NCI-H187 treated with DMSO at 0.1 percent for 48 hours (cell line): ENCODE results near the gene SLC26A6.

Experiments
- DNase-seq: peaks from one replicate; lab custom pipeline; 2025; lab: John Stamatoyannopoulos, UW

Gene SLC26A6, protein sequence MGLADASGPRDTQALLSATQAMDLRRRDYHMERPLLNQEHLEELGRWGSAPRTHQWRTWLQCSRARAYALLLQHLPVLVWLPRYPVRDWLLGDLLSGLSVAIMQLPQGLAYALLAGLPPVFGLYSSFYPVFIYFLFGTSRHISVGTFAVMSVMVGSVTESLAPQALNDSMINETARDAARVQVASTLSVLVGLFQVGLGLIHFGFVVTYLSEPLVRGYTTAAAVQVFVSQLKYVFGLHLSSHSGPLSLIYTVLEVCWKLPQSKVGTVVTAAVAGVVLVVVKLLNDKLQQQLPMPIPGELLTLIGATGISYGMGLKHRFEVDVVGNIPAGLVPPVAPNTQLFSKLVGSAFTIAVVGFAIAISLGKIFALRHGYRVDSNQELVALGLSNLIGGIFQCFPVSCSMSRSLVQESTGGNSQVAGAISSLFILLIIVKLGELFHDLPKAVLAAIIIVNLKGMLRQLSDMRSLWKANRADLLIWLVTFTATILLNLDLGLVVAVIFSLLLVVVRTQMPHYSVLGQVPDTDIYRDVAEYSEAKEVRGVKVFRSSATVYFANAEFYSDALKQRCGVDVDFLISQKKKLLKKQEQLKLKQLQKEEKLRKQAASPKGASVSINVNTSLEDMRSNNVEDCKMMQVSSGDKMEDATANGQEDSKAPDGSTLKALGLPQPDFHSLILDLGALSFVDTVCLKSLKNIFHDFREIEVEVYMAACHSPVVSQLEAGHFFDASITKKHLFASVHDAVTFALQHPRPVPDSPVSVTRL

DNA sequence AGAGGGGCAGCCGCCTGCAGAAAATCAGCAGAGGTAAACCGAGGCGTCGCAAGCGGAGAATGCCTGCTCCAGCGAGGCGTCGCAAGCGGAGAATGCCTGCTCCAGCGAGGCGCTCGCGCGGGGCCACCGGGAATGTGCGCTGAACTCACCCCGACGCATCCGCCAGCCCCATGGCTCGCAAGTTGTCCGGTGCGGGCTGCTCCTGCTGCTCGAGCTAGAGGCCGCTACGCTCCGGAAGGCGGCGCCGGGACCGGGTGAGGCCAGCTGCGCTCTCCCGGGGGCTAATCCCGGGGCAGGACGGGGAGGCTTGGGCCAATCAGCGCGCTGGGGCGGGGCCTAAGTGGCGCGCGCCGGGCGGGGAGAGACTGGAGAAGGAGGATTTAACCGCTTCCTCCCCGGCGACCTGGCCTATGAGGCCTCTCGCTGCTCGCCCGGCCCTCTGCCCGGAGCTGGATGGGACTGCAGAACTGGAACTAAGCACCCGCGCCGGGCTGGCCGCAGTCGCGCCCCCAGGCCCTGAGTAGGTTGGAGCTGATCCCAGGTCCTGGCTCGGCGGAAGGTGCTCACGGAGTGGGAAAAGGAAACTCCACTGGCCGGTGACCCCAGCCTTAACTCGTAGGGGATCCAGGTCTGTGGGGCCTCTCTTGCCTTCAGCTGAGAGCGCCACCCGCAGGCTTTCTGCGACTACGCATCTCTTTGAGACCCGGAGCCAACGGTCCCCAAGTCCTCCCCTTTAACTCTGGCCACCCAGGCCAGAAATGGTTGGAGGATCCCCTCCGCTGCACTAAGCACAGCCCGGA is at the start of gene SLC26A6:
Gene SLC26A6, minus strand, starts transcription at position 240 of the 800 bp plus-strand sequence. Its CDS starts 68 bp downstream, at position 172.
- DNase-seq = peak; percentile 11

DNA sequence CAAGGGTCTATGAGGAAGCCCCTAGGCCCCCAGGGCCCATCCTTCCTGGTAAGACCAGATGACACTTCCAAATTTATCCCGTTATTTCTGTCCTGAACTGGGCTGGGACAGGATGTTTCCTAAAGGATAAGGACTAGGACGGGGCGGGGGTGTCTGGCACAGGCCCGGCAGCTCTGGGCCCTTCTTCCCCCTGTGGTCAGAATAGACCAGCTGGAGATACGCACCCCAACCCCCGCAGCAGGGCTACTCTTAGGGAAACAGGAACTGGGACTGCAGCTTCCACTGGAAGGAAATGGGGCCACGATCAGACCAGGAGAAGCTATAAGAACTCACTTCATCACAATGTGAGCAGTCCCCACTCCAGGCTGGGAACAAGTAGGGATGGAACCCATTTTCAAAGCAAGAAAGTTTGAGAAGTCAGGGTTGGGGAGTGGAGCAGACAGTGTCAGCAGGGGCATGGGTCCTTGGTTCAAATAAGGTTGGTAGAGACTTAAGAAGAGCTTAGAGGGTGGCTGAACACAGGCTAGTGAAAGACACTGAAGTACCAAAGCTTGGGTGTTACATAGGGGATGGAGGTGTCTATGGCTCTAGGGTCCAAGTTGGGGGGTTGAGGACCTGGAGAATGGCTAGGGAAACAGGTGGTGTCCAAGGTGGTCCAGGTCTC is 49.4 kb upstream of the SLC26A6 start:
- no peak for DNase-seq

DNA sequence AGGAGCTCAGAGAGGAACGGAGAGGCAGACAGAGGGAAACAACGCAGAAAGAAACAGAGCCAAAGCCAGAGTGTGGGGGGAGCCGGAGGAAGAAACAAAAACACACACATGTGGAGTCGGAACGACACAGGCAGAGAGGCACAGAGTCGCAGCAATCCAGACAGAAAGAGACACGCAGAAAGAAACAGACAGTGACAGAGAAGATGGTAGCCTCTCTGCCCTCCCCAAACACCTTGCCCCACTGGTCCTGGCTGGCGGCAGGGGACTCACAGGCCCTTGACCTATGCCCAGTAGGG is 48.7 kb upstream of the SLC26A6 start:
- DNase-seq = no peak

DNA sequence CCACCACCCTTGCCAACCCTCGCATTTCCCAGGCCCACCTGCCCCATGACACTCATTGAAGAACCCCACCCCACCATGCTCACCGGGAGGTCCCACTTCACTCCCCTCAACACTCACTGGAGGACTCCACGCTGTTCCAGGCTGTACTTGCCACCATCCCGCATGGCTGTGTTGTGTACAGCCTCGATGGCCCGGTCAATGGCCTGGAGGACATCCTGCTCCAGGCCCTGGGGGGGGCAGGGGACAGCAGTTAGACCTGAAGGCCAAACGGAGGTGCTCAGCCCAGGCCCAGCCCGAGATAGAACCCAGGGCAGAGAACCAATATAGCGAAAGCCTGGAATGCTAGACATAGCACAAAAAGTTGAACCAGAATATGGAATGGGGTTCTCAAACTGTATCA is 47.5 kb upstream of the SLC26A6 start:
- DNase-seq = no peak

DNA sequence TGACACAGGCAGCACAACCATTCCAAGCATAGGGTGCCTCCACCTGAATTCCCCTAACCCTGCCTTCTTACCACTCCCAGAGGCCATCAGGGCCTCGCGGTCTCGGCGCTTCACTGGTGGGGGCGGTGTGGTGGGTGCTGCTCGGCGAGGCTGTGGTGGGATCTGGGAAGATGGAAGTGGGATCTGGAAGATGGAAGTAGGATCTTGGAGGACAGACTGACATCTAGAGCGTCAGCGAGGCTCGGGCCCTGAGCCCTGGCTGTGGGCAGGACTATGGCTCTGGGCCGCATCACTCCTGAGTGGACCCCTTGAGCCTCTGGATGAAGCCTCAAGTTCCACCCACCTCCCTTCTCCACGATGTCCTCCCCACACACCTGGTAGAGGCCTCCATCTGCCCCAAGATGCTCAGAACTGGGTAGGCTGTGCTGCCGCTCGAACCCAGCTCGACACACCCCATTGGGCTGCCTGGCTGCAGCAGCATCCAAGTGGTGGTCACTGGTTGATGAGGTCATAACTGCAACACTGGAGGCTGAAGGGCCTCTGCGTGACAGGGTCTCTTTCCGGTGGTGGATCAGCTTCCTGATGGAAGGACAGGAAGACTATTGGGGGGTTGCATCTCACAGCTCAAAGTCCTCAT is 46.8 kb upstream of the SLC26A6 start:
- DNase-seq = no peak

DNA sequence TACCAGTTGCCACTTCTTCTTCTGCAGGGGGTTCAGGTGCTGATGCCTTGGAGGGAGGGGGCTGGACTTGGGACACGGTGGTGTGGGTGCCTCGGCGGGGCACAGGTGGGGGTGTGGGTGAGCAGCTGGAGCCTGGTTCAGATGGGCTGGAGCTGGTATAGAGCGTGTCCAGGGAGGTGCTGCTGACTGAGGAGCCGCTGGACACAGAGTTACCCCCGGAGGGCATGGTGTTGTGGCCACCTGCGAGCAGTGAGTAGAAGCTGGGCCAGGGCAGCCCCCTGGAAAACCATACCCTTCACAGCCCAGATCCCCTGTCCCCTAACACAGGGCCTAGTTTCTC is 46.2 kb upstream of the SLC26A6 start:
- no peak for DNase-seq

DNA sequence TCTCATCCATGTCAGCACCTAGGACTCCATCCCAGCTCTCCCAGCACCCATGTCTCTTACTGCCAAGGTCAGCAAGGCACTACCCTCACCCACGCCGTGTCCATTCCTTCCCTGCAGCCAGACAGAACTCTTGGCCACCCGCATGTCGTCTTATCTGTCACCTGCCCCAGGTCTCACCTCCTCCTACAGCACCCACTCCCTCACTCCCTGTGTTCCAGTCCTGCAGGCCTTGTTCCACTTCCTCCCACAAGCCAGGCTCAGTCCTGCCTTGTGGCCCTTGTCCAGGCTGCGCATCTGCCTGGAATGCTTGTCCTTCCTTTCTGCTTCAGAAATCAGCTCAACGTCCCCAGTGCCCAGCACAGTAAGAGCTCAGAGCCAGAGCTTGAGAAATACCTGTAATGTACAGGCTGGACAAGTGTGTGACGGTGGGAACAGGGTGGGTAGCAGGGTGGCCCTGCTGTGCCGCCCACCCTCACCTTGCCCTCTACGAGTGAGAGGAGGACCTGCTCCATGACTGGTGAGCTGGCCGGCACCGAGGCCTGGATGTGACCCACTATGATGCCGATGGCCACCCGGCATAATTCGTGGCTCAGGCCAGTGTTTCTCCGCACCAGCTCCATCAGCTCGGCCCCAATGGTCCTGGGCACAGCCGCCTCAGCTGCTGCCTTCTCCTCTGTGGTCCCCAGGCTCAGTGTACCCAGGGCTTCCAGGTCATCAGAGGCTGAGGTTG is 45.7 kb upstream of the SLC26A6 start:
- DNase-seq = no peak

DNA sequence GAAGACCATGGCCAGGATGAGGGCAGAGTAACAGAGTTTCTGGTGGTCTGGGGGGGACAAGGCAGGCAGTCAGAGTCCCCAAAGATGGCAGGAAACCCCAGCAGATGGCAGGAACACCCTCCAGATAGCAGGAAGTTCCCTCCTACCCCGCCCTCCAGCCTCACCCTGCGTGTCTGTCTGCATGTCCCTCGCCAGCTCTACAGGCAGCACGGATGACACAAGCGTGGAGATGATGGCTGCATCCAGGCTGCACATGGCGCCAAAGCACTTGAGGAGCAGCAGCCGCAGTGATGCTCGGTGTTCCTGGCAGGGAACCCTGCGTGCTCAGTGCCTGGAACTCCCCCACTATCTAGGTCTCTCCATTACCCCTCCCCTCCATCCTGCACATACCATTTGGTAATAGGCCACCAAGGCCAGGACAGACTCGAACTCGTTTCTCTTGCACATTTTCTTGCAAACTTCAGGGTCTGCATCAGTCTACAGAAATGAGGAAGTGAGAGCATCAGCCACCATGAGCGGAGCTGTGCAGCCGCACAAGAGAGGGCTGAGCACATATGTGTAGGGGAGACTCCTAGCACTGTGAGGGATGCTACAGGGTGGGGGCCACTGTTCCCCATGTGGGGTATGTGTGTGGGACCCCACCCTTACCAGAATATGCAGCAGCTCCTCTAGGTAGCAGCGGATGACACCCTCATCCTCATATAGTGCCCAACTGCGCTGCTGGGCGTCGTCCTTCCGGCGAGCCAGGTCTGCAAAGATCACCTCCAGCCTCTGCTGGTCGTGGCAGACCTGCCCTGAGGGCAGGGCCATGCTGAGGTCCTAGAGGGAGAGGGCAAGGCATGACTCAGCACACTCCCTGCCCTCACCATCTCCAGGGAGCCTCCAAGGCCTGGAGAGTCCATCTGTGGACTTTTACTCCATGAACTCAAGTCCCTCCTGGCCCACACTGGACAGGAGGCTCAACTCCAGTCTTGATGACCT is 44.4 kb upstream of the SLC26A6 start:
- no peak for DNase-seq

DNA sequence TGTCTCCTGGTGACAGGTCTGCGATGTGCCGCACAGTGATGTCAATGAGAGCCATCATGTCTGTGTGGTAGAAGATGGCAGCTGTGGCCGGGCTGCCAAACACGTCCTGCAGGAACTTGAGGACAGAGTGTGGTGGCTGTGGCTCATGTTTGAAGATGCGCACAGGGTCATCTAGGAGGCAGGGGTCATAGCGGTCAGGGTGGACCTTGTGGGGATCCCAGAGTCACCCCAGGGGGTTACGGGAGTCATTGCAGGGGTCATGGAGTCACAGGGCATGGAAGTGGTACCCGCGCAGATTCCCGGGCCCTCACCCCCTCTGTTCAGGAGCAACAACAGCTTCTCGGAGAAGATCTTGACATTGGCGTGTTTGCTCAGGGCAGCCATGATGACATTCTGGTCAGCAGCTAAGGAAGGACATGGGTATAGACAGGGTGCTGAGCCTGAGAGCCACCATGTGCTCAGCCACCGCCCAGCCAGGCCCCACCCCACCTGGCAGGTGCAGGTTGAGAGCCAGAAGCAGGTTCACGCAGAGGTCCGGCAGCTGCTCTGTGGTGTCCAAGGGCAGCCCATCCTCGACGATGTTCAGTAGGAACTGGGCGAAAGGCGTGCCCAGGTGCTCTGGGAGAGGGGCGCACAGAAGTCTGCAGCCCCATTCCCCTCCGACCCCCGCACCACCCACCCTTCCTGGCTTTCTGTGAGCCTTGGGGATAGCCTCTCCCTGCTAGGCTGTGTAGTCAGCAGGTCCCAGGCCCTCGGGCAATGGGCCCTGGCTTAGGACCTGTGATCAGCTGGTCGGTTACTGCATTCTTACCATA is 43.5 kb upstream of the SLC26A6 start:
- DNase-seq = no peak

DNA sequence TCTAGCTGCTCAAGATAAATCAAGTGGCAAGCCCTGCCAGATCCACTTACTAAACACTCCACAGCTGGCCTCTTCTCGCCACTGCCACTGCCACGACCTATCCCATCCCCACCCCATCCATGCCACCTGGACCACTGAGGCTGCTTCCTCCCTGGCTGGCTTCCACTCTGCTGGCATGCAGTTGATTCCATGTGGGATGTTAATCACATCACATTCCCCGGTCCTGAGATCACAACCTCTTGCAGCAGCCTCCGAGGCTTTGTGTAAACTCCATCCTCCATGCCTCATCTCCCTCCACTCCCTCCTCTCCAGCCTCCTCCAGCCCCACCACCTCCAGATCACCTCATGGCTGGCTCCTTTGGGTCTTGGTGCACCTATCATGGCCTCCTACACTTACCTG is 42.8 kb upstream of the SLC26A6 start:
- DNase-seq = no peak

DNA sequence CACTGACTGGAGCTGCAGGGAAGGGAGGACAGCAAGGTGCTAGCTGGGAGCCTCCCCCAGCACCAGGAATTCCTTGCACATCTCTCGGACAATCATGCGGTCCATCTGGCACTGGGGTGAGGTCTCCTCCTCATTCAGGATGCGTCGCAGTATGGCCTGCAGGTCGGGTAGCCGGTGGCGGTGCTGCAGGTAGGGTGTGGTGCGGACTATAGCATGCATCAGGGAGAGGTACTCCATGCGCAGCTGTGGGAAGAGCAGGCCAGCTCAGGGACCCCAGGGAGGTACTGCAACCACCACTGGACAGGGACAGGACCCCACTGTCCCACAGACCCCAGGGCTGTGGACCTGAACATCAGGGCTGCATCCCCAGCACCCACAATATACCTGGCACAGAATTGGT is 39.2 kb upstream of the SLC26A6 start:
- DNase-seq = no peak

DNA sequence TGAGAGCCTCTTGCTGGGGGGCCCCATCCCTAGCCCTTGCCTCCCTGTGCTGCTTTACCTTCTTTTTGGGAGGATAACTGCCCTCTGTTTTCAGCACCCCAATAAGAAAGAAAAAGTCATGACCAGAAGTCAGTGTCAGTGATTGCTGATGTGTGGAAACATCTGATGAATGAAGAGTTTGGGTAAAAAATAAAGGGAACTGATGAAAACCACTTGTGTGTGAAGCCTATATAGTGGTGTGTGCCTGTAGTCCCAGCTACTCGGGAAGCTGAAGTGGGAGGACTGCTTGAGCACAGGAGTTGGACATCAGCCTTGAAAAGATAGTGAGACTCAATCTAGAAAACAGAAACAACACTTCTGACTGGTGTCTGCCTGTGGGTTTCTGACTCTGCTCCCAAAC is 37.3 kb upstream of the SLC26A6 start:
- DNase-seq = no peak

DNA sequence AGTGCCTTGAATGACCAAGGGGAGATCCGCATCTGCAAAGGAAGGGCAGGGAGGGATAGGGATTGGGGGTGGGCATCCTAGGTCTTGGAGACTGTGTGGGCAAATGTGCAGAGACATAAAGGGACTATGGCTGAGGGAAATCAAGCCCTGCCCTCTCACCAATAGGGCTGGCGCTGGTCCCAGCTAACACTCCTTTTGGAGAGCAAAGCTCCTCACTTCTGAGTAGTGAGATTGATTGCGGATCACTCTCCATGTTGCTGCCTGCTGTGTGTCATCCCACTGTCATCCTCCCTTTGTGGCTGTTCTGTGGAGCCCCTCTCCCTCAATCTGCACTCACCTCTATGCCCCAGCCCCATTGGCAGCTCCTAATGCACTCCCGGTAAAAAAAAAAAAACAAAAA is 29.7 kb upstream of the SLC26A6 start:
- no peak for DNase-seq

DNA sequence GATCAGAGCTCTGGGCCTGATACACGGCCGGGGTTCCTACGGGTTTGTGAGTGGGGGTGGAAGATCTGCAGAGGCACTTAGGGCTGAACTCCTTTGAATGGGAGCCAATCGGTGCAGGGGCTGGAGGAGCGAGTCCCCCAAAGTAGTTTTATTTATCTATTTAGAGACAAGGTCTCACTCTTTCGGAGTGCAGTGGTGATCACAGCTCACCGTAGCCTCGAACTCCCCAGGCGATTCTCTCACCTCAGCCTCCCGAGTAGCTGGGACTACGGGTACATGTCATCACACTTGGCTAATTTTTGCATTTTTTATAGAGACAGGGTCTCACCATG is 29.0 kb upstream of the SLC26A6 start:
- no peak for DNase-seq

DNA sequence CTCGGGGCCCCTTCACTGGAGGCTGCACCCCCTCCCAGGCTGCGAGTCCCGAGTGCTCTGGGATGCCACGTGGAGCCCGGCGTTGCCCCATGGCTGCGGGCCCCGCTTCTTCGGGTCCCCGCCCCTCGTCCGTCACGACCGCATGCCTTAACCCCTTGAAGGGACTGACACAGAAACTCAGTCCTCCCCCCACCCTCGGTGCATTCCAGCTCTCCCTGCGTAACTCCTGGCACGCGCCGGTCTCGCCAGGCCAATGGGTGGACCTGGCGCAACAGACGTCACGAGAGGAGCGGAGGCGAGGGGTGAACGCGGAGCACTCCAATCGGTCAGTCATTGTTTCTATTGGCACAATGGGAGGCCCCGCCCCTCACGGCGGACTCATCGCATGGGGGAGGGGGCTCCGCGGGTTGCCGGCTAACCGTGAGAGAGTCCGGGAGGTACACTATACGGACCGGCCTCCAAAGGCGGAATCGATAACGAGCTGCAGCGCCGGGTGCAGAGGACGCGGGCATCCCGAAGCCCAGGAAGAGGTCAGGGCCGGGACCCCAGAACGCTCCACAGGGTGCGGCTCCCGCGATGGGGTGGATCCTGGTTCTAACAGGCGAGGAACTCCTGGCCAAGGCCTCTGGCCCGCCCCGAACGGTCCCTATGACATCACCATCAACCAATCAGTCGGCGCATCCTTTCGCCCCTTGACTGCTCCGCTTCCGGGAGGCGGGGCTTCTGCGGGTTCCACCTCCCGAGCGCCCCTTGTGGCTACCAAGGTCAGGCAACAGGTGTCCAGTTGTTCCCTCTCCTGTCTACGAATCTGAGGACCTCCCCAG is 28.4 kb upstream of the SLC26A6 start:
- DNase-seq = peak; percentile 86

DNA sequence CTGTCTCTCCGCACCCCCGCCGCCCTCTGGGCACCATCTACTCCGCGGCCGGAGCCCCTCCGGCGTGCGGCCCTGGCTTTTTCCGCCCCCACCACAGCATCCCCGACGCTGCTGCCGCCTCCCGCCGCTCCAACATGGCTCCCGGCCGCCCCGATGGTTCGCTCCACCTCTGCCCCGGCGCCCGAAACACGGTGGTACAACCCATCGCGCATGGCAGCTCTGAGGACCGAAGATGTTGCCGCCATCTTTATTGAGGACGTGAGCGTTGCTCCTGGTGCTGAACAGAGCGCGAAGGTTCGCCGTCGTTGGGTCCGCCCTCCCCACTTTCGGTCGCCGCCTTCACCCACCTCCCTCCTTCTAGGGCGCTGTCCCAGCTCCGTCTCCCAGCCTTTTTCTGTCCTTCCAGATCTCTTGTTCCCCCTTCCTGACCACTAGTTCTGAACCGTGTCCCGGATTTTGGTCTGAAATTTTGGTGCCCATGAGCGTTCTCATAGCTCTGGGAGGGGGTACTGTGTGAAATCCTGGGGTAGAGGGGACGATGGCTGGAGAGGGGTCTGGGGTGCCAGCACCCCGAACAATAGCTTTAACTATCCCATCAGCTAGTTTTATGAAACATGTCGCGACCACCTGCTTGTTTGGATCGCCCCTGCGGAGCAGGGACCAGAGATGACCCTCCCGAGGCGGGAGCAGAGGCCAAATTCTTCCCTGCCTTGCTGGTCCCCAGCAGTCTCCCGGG is 27.7 kb upstream of the SLC26A6 start, which contains the start of gene CELSR3:
Gene CELSR3, minus strand, starts transcription at position 134 of the 736 bp plus-strand sequence. CDS start 252 bp downstream, outside the sequence.
- peak; percentile 42 for DNase-seq

DNA sequence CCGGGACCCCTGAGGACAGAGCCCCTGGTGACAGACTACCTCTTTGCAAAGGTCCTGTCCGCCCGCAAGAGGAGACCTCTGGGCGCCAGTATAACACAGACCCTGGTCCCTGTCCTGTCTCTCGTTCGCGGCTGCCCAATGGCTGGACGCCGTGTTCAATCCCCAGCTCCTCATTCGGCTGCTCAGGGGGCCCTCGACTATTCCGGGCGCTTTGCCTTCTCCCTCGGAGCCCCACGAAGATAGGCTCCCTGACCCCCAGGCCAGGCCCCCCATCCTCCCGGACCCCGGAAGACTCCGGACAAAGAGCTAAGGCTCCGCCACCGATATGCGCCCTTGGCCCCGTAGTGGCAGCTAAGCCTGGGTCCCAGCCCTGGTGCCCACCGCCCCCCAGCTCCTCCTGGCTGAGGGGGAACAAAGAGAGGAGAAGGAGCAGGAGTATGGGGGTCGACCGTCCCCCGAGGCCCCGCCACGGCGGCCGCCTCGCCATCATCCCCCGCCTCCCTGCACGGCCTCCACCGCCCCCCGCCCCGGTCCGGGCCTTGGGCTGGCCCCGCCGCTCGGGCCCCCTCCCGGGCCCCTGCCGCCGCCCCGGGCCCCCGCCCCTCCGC is 27.0 kb upstream of the SLC26A6 start:
- no peak for DNase-seq
